HK-2 (cell line): ENCODE results near the gene NARS2.

ENCODE experiments used
- DNase-seq: peaks from one replicate; pipeline ENCODE4 v3.0.0-alpha.2; 2018; ENCODE audit not compliant: unreplicated experiment

NARS2 gene

DNA sequence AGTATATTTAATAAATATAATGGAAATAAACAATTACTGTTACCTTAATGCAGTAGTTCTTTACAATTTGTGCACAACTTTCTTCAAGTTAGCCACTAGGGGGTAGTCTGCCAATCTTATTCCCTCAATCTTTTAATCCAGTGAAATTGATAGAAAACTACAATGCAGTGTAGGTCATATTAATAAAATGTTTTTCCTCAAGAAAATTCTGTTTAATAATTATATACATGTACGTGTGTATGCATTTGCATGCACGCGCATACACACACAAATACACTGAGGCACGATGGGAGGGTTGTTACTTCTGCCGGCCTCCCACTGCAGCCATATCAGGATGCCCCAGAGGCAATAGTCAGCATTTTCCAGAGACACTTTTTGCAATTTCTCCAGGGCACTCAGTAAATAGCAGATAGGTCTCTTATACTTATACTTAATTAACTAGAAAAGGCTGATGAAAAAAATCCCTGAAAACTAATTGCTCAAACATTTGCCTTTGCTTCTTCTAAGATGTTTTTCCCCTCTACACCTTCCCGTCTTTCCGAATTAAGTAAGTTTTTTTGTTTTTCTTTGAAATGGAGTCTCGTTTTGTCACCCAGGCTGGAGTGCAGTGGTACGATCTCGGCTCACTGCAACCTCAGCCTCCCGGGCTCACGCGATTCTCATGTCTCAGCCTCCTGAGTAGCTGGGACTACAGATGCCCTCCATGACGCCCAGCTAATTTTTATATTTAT lies 160.2 kb downstream of the NARS2 start:
- DNase-seq, result no peak

DNA sequence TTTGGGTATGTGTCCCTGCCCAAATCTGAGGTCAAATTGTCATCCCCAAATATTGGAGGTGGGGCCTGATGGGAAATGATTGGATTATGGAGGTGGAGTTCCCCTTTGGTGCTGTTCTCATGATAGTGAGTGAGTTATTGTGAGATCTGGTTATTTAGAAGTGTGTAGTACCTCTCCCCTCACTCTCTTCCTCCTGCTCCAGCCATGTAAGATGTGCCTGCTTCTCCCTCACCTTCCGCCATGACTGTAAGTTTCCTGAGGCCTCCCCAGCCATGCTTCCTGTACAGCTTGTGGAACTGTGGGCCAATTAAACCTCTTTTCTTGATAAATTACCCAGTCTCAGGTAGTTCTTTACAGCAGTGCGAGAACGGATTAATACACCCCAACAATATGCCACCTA lies 166.0 kb downstream of the NARS2 start:
- no peak for DNase-seq

DNA sequence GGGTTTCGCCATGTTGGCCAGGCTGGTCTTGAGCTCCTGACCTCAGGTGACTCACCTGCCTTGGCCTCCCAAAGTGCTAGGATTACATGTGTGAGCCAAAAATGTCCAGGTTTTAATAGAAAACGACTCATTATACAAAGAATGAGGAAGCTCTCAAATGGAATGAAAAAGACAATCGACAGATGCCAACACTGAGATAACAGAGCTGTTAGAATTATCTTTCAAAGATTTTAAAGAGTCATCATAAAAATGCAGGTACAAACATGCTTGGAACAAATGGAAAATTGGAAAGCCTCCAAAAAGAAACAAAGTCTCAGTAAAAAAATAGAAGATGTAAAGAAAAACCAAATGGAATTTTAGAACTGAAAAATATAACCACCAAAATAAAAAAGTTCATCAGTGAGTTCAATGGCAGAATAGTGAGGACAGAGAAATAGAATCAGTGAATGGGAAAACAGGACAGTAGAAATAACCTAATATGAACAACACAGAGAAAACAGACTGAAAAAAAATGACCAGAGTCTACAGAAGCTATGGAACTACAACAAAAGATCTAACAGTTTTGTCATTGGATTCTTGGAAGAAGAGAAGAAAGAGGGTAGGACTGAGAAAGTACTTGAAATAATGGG lies 168.0 kb downstream of the NARS2 start:
- no peak for DNase-seq

DNA sequence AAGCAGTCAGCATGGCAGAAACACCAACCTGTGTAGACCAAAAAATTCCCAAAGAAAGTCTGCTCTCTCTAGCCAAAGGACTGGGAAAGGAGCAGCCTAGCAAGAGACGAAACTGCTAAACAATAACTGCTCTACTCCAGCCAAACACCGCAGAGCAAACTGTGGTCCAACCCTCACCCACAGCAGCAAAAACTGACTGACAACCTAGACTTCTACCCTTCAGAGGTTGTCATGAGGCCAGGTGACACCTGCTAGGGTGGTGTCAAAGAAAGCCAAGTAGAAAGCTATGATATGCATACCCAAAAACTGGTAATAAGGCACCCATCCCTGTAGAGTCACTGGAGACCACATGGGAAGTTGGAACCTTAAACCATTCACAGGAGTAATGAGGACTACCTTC lies 168.9 kb downstream of the NARS2 start:
- DNase-seq, result no peak

DNA sequence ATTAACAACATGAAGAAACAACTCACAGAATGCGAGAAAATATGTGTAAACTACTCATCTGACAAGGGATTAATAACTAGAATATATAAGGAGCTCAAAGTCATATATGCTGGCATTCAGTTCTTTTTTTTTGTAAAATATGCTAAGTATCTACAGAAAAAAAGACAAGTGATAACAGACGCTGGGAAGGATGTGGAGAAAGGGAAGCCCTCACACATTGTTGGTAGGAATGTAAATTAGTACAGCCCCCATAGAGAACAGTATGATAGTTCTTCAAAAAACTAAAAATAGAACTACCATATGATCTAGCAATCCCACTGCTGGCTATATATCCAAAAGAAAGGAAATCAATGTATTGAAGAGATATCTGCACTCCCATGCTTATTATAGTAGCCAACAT lies 170.9 kb downstream of the NARS2 start:
- no peak for DNase-seq

DNA sequence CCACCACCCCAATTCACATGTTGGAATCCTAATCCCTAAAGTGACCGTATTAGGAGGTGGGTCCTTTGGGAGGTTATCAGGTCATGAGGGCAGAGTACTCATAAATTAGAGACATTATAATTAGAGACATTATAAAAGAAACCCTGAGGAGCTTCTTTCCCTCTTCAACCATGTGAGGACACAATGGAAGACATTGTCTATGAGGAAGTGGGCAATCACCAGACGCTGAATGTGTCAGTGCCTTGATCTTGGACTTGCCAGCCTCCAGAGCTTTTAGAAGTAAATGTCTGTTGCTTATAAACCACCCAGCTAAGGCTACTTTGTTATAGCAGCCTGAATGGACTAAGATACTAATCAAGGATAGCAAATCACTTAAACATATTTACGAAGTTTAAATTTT lies 171.8 kb downstream of the NARS2 start:
- no peak for DNase-seq

DNA sequence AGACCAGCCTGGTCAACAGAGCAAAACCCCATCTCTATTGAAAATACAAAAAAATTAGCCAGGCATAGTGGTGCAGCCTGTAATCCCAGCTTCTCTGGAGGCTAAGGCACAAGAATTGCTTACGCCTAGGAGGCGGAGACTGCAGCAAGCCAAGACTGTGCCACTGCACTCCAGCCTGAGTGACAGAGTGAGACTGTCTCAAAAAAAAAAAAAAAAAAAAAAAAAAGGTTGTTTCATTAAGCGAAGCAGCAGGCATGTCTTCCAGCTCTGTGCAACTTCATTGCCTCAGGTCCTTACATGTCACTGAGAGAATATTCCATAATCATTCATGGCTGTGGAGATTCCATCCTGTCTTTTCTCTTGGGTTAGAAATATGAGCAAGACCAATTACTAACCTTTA lies 174.0 kb downstream of the NARS2 start:
- no peak for DNase-seq

DNA sequence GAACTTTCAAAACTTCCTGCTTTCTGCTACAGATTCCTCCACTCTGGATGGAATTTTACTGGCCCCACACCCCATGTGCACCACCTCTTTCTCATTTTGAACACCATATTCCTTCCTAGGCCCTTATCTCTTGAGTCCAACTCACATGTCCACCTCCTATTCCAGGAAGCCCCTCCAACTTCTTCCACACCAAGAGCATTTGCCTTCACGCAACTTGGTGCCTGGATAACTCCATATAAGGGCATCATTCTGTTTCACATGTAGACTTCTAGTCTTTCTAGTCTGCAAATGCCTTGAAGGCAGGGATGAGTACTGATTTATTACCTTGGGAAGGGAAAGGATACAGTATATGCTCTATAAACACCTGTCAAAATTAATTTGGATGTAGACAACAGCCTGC lies 174.5 kb downstream of the NARS2 start:
- DNase-seq, result no peak

DNA sequence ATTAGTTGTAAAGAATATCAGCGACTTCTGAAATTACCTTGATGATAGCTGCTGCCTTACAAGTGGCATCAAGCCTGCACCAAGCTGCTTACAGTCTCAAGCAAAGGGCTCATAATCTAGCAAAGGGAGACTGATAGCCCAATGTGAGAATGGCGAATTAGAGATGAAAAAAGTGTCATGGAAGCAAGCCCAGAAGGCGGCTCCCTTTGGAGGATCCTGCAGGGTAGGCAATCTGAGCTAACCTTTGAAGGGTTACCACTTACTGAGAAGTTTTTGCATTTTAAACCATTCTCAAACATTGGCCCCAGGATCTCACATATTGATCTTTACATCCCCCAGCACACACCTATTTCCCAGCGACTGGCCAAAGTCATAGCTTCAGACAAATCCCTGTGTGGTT lies 175.5 kb downstream of the NARS2 start:
- no peak for DNase-seq

DNA sequence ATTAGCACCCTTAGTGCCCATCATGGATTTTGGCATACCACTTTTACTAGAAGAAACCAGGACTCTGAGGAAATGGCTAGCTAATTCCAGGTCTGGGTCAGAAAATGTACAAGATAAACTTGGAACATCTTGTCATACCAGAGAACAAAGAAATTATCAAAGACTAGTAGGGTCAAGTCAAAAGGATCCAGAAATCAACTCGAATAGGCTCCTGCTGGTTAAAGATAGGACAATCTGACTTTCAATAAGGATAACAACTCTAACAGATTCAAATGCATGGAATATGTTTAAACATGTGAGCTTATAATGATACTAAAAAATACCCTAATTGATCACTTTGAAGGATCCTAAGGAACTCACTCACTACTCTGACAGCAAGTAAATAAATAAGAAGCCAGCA lies 175.9 kb downstream of the NARS2 start:
- no peak for DNase-seq

DNA sequence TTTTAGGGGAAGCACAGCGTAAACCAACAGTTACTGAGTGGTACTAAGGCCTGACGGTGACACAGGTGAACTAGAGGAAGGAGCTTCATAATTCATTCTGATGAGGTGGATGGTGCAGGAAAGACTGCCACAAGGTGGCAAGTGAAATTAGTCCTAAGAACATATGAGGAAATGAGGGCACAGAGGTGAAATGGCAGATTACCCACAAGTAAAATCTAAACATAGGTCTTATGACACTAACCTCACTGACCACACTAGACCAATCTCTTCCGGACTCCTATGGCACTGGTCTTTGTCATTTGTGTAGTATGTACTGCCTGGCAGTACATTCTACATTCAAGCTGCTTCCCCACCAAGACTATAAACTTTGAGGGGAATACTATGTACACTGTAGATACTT lies 177.3 kb downstream of the NARS2 start:
- DNase-seq, result no peak

DNA sequence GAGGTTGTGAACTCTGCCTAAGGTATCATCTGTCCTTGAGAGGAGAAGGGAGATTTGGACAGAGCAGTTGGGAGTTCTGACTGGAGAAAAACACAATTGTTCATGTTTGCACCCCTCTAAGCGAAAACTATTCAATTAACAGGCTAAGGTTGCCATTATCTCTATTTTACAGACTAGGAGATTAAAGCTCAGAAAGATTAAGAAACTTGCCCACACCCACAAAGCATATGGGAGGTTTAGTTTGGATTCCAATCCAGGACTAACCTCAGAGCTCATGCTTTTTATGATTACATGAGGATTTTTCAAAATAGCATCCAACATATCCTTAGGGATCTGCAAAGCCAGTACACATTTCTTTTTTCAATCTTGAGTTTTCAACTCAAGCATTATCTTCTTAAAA lies 179.1 kb downstream of the NARS2 start:
- no peak for DNase-seq

DNA sequence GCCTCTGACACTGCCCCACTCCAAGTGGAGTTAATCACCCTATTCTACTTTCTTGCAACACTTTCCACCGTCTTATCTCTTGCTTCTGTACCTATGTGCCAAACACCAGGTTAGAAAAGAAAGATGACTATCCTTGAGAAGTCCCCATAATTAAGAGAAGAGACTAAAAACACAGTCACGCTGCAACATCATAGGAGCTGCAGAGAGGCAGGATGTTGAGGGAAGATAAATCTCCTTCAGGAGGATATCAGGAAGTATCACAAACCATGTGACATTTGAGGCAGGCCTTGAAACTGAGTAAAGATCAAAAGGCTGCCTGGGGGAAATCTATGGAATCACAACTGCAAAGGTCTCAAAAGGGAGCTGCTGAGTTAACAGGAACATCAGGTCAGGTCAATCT lies 181.8 kb downstream of the NARS2 start:
- no peak for DNase-seq

DNA sequence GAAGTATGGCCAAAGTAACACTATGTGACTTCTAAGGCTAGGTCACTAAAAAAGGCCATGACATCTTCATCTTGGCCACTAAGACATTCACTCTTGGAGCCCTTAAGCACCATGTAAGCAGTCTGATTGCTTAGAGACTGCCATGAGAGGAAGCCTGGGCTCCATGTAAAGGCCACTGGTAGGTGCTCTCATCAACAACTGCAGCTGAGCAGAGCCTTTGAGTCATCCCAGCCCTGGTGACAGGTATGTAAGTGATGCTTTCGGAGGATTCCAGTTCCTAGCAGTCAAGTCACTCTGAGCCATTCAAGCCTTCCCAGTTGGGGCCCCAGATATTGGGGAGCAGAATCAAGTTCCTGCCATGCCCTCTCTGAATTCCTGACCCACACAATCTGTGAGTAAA lies 183.2 kb downstream of the NARS2 start:
- no peak for DNase-seq

DNA sequence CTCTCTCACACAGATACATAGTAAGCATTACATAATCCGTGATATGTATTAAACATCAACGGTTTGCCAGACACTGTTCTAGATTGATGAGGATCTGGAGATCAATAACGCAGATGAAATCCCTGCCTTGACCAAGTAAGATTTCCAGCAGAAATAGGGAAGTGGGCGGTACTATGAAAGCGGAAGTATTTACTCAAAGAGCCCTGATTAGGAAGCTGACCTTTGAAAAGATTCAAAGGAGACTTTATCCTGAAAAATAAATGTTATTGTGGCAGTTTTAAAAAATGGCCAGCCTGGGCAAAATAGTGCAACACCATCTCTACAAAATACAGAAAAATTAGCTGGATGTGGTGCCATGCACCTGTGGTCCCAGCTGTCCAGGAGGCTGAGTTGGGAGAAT lies 183.9 kb downstream of the NARS2 start:
- no peak for DNase-seq

DNA sequence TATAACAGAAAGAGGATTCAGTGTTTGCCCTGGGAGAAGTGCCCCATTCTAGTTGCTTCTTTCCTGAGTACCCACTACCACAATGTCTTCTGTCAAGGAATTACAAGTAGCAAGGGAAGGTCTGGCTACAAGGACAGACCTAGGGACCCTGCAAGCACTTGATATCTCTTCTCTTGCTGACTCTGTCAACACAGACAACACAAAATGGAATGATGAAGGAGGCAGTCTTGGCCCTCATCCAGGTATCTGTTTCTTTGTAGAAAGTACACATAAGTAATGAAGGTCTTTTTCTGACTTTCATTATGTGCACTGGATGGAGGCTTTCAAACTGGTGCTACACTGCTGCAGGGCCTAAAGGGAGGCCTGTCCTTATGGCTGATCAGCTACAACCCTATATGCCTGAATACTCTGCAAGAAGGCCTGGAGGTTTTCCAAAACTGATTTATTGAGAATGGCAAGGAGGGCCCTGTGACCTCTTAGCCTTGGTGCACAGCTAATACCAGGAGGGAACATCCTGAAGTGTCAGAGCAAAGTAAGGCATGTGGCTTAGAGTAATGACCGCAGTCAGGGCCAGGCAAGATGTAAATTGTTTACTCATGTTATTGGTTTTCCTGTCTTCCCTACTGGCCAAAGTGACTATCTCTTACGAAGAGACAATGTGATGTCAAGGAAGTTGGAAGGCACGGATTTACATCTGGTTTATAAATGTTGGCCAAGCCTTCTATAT lies 188.3 kb downstream of the NARS2 start:
- DNase-seq, result no peak
